Measurements from ENCODE around the gene SHISA9.

DNA sequence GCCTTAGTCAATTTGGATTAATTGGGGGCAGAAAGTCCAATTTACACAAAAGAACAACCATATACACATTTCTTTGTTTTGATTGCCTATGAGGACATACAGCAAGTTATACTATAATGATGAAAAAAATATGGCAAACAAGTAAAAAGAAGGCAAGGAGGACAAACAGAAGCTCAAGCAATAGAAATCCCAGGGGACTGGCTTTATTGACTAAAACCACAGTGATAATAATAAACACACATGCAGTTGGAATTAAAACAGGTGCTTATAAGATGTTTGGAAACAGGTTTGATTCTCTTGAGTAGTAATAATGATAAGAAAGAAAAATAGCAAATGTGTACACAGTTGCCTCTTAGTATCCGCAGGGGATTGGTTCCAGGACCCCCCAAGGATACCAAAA lies 176.4 kb downstream of the SHISA9 start:
- TF ChIP-seq ZFP3 (CRISPR knock-in tag; IDR thresholded peaks at IDR 0.05) (no peak), ARNTL (CRISPR knock-in tag; IDR thresholded peaks at IDR 0.05; ENCODE audit: borderline replicate concordance, low read depth) (no peak), ESRRG (CRISPR knock-in tag; IDR thresholded peaks at IDR 0.05) (no peak), GLIS3 (CRISPR knock-in tag; IDR thresholded peaks at IDR 0.05) (no peak)
- TF ChIP-seq, protein P1, sequence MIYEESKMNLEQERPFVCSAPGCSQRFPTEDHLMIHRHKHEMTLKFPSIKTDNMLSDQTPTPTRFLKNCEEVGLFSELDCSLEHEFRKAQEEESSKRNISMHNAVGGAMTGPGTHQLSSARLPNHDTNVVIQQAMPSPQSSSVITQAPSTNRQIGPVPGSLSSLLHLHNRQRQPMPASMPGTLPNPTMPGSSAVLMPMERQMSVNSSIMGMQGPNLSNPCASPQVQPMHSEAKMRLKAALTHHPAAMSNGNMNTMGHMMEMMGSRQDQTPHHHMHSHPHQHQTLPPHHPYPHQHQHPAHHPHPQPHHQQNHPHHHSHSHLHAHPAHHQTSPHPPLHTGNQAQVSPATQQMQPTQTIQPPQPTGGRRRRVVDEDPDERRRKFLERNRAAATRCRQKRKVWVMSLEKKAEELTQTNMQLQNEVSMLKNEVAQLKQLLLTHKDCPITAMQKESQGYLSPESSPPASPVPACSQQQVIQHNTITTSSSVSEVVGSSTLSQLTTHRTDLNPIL (CRISPR knock-in tag; IDR thresholded peaks at IDR 0.05; ENCODE audit: low read depth), result no peak
- TF ChIP-seq, protein P2, sequence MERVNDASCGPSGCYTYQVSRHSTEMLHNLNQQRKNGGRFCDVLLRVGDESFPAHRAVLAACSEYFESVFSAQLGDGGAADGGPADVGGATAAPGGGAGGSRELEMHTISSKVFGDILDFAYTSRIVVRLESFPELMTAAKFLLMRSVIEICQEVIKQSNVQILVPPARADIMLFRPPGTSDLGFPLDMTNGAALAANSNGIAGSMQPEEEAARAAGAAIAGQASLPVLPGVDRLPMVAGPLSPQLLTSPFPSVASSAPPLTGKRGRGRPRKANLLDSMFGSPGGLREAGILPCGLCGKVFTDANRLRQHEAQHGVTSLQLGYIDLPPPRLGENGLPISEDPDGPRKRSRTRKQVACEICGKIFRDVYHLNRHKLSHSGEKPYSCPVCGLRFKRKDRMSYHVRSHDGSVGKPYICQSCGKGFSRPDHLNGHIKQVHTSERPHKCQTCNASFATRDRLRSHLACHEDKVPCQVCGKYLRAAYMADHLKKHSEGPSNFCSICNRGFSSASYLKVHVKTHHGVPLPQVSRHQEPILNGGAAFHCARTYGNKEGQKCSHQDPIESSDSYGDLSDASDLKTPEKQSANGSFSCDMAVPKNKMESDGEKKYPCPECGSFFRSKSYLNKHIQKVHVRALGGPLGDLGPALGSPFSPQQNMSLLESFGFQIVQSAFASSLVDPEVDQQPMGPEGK (CRISPR knock-in tag; IDR thresholded peaks at IDR 0.05; ENCODE audit: borderline replicate concordance), result no peak
